GM19463 (cell line): ENCODE results near the gene PCDH1.
"Not testable (repeated sequence)": the region's sequence is repeated elsewhere in the genome, so short reads cannot be mapped to it uniquely, and the experiment has no call there.

Experiments
- ATAC-seq: cut with Tn5 transposase; IDR thresholded peaks from one replicate; pipeline ENCODE4 v1.9.1; 2021; ENCODE audit warnings: mild to moderate bottlenecking, moderate library complexity; ENCODE audit not compliant: unreplicated experiment

Gene PCDH1

DNA sequence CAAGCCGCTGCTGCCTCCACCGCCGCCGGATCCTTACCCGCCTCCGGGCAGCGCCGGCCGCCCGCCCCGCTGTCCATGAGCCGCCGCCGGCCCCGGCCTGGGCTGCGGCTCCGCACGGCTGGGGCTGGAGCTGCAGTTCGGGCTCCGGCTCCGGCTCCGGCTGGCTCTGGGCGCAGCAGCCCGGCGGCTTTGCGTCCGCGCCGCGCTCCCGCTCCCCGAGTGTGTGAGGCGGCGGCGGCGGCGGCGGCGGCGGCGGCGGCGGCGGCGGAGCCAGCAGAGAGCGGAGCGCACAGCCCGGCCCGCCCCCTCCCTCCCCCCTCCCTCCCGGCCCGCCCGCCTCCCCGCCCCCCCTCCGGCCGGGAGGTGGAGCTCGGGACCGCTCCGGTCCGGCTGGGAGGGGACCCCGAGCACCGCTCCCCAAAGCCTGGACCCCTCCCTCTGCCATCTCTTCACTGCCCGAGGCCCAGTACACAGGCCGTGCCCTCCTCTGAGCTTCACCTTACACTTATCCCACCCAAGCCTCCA is at the start of gene PCDH1:
Gene PCDH1, minus strand, starts transcription at position 225 of the 525 bp plus-strand sequence. Its CDS starts 148 bp downstream, at position 77.
- ATAC-seq: no peak

DNA sequence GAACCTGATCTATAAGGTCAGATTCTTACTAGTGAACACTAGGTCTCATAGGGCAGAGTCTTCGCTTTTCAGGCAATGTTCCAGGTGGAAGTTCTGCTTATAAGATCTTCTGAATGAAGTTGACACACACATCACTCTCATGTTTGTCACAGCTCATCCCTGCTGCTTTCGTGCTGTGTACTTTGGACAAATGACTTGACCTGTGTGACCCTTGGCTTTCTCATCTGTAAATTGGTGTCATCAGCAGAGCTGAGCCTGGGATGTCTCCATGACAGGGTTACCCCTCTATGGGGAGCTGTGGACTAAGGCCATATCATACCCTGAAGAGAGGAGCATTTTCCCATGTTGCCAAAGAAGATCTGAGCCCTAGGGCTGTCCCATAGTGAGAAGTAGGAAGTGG is 48.2 kb upstream of the PCDH1 start:
- no peak for ATAC-seq

- ATAC-seq: peak; percentile 97
These were observed 45.5 kb upstream of the PCDH1 start, which contains the start of gene DELE1 for GRCh38 chr5:141923448-141924313. TSS of gene DELE1 (plus strand) at chr5:141923871. CDS start at chr5:141923942, 71 bp downstream.

- ATAC-seq: not testable (repeated sequence)
These were observed 44.7 kb upstream of the PCDH1 start for GRCh38 chr5:141922827-141923447.

GRCh38 chr5:141920771-141921170 is 42.6 kb upstream of the PCDH1 start:
- ATAC-seq: no peak

DNA sequence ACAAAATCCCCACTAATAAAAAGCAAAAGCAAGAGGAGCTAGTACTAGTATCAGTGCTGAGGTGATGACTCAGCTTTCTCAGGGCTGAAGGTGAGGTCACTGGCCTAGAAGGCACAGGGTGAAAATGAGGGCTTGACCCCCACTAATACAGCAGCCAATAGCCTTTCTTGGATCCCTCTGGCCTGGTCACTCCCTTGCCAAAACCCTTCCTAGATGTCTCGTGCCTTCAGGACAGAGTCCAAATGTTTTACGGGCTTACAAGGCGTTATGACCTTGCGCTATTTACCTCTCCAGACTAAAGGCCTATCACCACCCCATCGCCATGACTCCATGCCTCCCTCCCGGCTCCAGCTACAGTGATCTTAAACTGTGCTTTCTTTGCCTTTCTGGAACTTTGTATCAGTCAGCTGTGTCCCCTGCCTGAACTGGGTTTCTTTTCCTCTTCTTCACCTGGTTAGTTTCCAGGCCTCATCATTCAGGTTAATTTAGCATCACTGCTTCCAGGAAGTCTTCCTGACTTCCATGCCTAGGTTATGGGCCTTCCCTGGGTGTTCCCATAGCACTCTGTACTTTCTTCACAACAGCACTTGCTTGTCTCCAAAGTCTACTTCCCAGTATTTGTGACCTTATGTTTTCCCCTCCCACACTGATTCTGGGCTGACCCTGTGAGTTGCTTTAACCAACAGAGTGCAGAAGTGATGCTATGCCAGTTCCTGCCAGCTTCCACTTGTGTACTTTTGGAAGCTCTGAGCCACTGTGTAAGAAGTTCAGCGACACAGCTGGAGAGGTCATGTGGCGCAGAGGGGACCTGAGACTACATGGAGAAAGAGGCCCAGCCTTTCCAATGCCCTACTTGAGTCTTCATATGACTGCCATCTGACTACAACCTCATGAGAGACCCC is 41.3 kb upstream of the PCDH1 start:
- ATAC-seq: no peak

GRCh38 chr5:141917760-141918159 is 39.5 kb upstream of the PCDH1 start:
- no peak for ATAC-seq

- no peak for ATAC-seq
These were observed 38.3 kb upstream of the PCDH1 start for GRCh38 chr5:141916522-141916921.

- ATAC-seq: no peak
These were observed 37.7 kb upstream of the PCDH1 start for GRCh38 chr5:141915881-141916336.

DNA sequence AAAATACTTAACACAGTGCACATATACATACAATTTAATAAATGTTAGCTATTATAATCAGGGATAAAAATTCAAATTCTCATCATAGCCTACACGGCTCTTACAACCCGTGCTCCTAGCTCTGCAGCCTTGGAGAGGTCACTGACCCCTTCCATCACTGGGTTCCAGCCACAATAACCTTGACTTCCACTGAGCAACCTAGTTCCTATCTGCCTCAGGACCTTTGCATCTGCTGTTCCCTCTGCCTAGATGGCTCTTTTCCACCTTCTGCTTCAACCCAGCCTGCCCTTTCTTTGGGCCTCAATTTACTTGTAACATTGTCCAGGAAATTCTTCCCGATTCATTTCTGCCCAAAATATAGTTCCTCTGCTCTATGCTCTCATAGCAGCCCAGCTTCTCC is 36.6 kb upstream of the PCDH1 start:
- no peak for ATAC-seq

- peak; percentile 89 for ATAC-seq
These were observed 36.1 kb upstream of the PCDH1 start for GRCh38 chr5:141914199-141914743.

- ATAC-seq: no peak
These were observed 35.5 kb upstream of the PCDH1 start for GRCh38 chr5:141913560-141914198.

- no peak for ATAC-seq
These were observed 32.1 kb upstream of the PCDH1 start for GRCh38 chr5:141910271-141910673.

DNA sequence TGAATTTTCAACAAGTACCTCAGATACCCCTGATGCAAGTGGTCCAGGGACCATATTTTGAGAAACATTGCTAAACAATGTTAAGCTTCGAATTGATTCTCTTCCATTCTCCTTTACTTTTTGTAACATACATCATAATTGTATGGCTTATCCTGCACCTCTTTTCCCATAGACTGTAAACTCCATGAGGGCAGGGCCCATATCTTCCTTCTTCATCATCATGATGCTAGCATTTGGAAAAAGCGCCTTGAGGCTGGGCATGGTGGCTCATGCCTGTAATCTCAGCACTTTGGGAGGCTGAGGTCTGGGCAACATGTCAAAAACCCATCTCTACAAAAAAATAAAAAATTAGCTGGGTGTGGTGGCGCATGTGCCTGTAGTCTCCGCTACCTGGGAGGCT is 31.0 kb upstream of the PCDH1 start:
- no peak for ATAC-seq

DNA sequence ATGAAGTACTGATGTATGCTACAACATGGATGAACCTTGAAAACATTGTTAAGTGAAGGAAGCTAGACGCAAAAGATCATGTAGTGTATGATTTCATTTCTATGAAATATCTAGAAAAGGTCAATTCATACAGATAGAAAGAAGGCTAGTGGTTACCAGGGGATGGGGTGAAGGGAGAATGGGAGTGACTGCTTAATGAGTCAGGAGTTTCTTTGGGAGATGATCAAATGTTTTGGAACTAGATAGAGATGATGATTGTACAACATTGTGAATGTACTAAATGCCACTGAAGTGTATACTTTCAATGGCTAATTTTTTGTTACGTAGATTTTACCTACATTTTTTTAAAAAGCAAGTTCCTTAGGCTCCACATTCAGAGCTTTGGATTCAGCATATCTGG is 30.6 kb upstream of the PCDH1 start:
- ATAC-seq: no peak

DNA sequence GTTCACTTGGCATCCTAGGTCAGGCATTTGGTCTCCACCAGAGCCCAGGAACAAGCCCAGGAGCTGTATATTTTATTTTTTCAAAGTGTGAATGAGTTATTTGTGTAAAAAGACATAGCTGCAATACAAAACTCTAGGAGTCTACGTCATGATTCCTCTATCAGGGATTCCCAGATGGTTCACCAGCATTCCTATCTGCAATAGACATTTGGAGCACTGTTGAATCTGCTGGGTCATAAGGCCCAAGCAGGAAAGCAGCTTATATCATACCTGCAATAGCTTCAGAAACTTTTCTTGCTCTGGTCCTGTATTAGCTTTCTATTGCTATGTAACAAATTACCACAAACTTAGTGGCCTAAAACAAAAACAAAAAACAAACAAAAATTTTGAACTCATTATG is 28.8 kb upstream of the PCDH1 start:
- ATAC-seq: no peak

GRCh38 chr5:141906517-141906916 is 28.3 kb upstream of the PCDH1 start:
- ATAC-seq: no peak

DNA sequence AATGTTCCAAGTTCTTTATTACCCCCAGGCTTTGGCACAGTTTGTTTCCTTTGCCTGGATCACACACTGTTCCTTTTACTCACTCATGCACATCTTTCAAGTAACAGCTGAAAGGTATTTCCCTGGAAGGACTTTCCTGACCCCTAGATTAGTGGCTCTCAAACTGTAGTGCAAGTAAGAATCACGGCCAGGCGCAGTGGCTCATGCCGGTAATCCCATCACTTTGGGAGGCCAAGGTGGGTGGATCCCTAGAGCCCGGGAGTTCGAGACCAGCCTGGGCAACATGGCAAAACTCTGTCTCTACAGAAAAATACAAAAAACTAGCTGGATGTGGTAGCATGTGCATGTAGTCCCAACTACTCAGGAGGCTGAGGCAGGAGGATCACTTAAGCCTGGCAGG is 26.3 kb upstream of the PCDH1 start:
- ATAC-seq: no peak

- ATAC-seq: no peak
These were observed 25.1 kb upstream of the PCDH1 start for GRCh38 chr5:141903261-141903660.
